Fibroblast of skin of left biceps (primary cell): ENCODE results near the gene NRG3.

Experiments used
- DNase-seq, 2 experiments: peaks; one replicate each; pipeline ENCODE4 v3.0.0-alpha.2; 2013; ENCODE audit warnings: low read depth in 2 of 2

NRG3 gene

GRCh38 chr10:82814635-82815034 is 939.6 kb downstream of the NRG3 start:
- DNase-seq: no peak

- DNase-seq: no peak
Observed at GRCh38 chr10:82815680-82816079, 940.7 kb downstream of the NRG3 start.

- DNase-seq: no peak
Observed at GRCh38 chr10:82817676-82818422, 942.9 kb downstream of the NRG3 start.

GRCh38 chr10:82821043-82821442 is 946.0 kb downstream of the NRG3 start:
- no peak for DNase-seq

- DNase-seq: peak; percentile 49 to 50
Observed at GRCh38 chr10:82826132-82826531, 951.1 kb downstream of the NRG3 start.

GRCh38 chr10:82827901-82828300 is 952.9 kb downstream of the NRG3 start:
- DNase-seq: no peak

GRCh38 chr10:82847242-82847641 is 972.2 kb downstream of the NRG3 start:
- DNase-seq: no peak

- DNase-seq: no peak
Observed at GRCh38 chr10:82850191-82850590, 975.2 kb downstream of the NRG3 start.

- DNase-seq: no peak
Observed at GRCh38 chr10:82856957-82857613, 982.1 kb downstream of the NRG3 start.

GRCh38 chr10:82861889-82862288 is 986.9 kb downstream of the NRG3 start:
- no peak for DNase-seq

- DNase-seq: no peak
Observed at GRCh38 chr10:82865366-82865765, 990.4 kb downstream of the NRG3 start.

GRCh38 chr10:82866424-82867020 is 991.5 kb downstream of the NRG3 start:
- DNase-seq: peak; percentile 42 to 47

- no peak for DNase-seq
Observed at GRCh38 chr10:82867056-82867455, 992.1 kb downstream of the NRG3 start.

- DNase-seq: no peak
Observed at GRCh38 chr10:82874671-82875070, 999.7 kb downstream of the NRG3 start.

- DNase-seq: no peak
Observed at GRCh38 chr10:82880776-82881290, 1005.8 kb downstream of the NRG3 start.

GRCh38 chr10:82882722-82883121 is 1007.7 kb downstream of the NRG3 start:
- DNase-seq: no peak

- no peak for DNase-seq
Observed at GRCh38 chr10:82883603-82884002, 1008.6 kb downstream of the NRG3 start.

- no peak for DNase-seq
Observed at GRCh38 chr10:82887488-82887887, 1012.5 kb downstream of the NRG3 start.

- no peak for DNase-seq
Observed at GRCh38 chr10:82888809-82889455, 1013.9 kb downstream of the NRG3 start.

- no peak for DNase-seq
Observed at GRCh38 chr10:82889728-82890127, 1014.7 kb downstream of the NRG3 start.

- no peak for DNase-seq
Observed at GRCh38 chr10:82890573-82890972, 1015.6 kb downstream of the NRG3 start.

- no peak for DNase-seq
Observed at GRCh38 chr10:82908096-82908495, 1033.1 kb downstream of the NRG3 start.
